Omental fat pad (tissue), 4 donors: ENCODE results near the gene IFNB1. TPM values are rescaled to one million over a fixed set of nuclear protein-coding genes. Genes with fewer than 3 reads are reported as not detected.

ENCODE experiments used
- ATAC-seq: fragments of 150-250 bp; one replicate; pipeline ENCODE4 v1.9.1; 2016; ENCODE audit warnings: mild to moderate bottlenecking, moderate library complexity; ENCODE audit not compliant: low FRiP score
- DNase-seq: peaks from one replicate; pipeline ENCODE4 v3.0.0-alpha.2; 2019; ENCODE audit warnings: low spot score
- CTCF ChIP-seq, 3 donors: fragments of 450-650 bp; IDR thresholded peaks; one replicate each; pipeline ENCODE4 v1.5.1; 2016 to 2017; ENCODE audit warnings: antibody characterized with exemption in 3 of 3, mild to moderate bottlenecking in 3 of 3, moderate library complexity in 2 of 3
- total RNA-seq, 4 donors: library from RNA; depleted of rRNA; stranded (reverse); fragments of >200 nt; gene quantifications; one replicate each; pipeline ENCODE4 v1.1.0, GENCODE V29; 2016

IFNB1 gene
- total RNA-seq, 4 donors from 2014 or later: not detected

GRCh38 chr9:21085005-21085404 lies 7.3 kb upstream of the IFNB1 start:
- ATAC-seq: no peak
- DNase-seq: no peak
- TF ChIP-seq CTCF (IDR thresholded peaks at IDR 0.05): no peak

- no peak for DNase-seq
- TF ChIP-seq CTCF (IDR thresholded peaks at IDR 0.05): no peak
- ATAC-seq: no peak
Measured at GRCh38 chr9:21084242-21084850, 6.6 kb upstream of the IFNB1 start.

- ATAC-seq (no peak), DNase-seq (no peak)
- no peak for TF ChIP-seq CTCF (IDR thresholded peaks at IDR 0.05)
Measured at GRCh38 chr9:21082671-21083070, 4.9 kb upstream of the IFNB1 start.

GRCh38 chr9:21081999-21082398 lies 4.3 kb upstream of the IFNB1 start:
- TF ChIP-seq CTCF (IDR thresholded peaks at IDR 0.05): no peak
- ATAC-seq: no peak

GRCh38 chr9:21081451-21081850 lies 3.7 kb upstream of the IFNB1 start:
- no peak for TF ChIP-seq CTCF (IDR thresholded peaks at IDR 0.05)
- ATAC-seq (no peak), DNase-seq (no peak)

More at GRCh38 chr9:21081999-21082398, 4.3 kb upstream of the IFNB1 start:
- DNase-seq: no peak

- no peak for ATAC-seq
- TF ChIP-seq CTCF (IDR thresholded peaks at IDR 0.05): no peak
- DNase-seq: no peak
Measured at GRCh38 chr9:21080793-21081192, 3.1 kb upstream of the IFNB1 start.

GRCh38 chr9:21078702-21079101 lies 960 bp upstream of the IFNB1 start:
- no peak for TF ChIP-seq CTCF (IDR thresholded peaks at IDR 0.05)
- no peak for DNase-seq
- no peak for ATAC-seq
